ENCODE measurements around the gene BEST1.

The BEST1 gene

DNA sequence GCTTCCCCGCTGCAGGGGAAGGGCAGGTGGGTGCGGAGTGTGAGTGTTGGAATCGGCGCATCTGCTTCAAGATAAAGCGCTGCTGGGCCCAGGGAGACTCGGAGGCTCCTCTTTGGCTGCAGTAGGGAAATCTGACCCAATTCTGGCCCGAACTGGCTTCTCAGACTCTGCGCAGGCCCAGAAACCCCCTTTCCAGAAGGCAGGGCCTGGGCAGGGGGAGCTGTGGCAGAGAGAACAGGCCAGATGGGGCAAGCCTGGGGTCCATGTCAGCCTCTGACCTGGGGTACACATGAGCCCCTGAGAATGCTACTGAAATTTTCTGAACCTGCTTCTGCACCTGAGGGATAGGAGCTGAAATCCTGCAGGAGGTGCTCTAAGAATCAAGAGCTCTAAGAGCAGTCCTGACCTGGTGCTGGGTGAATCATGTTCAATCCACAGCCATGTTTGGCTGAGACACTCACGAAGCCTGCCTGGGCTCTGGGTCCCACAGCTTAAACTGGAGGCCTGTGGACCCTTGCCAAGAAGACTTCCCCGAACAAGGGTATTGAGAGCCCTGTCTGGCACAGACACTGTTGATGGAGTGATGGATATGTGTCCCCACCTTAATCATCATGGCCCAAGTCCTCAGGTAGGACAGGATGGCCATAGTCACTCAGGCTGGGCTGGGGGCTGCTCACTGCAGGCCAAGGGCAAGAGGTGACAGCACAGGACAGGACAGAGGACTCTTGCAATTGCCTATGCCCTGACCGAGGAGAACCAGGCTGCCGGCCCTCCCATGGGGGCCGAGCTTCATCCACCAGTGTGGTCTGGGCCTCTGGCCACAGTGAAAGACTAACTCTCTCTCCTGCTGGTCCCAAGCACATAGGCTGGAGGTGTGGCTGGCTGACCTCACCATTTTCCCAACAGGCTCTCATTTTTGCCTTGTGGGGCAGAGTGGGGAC, 39.7 kb upstream of the BEST1 start:
- Histone ChIP-seq H2AFZ (ENCODE audit: low read length) (no peak overlapping the region), H2BK15ac (ENCODE audit: low read length) (peak overlapping the region; percentile 9), H3K4me3 (ENCODE audit: low read length in 2 of 2) (no peak overlapping the region), H3K4ac (ENCODE audit: low read length) (no peak overlapping the region), H3K36me3 (replicated peaks in 1 of 2; ENCODE audit: control insufficient read depth in 2 of 2, insufficient read depth in 2 of 2, low read length in 2 of 2) (no peaks in the 10 kb centered on the region), H3K18ac (ENCODE audit: low read length) (peak overlapping the region; percentile 42), H4K91ac (ENCODE audit: low read depth, low read length, poor library complexity) (no peak overlapping the region), H2BK5ac (ENCODE audit: low read length) (no peak overlapping the region), H3K27me3 (ENCODE audit: control insufficient read depth in 3 of 3, insufficient read depth in 3 of 3, low read depth in 1 of 3, low read length in 3 of 3) (peaks cover 0 to 33% (median 2%) of the 10 kb centered on the region in 3 experiments), H3K9me3 (replicated peaks in 1 of 2; ENCODE audit: control insufficient read depth in 2 of 2, insufficient read depth in 1 of 2, low read depth in 1 of 2, low read length in 2 of 2) (no peaks in the 10 kb centered on the region), H2AK5ac (ENCODE audit: low read depth, low read length) (no peak overlapping the region), H3K79me1 (ENCODE audit: low read depth, low read length) (no peaks in the 10 kb centered on the region), H2BK12ac (ENCODE audit: low read length) (no peak overlapping the region), H3K23ac (ENCODE audit: low read depth, low read length, poor library complexity) (no peak overlapping the region), H4K8ac (ENCODE audit: low read depth, low read length) (no peak overlapping the region), H3K14ac (ENCODE audit: low read length) (peak overlapping the region; percentile 10), H3K27ac (replicated peaks; ENCODE audit: low read length) (no peak overlapping the region), H2BK120ac (ENCODE audit: low read depth, low read length) (no peak overlapping the region), H3K9ac (ENCODE audit: low read depth, low read length, poor library complexity) (no peak overlapping the region), H3K4me2 (ENCODE audit: insufficient read depth, low read length, poor library complexity, severe bottlenecking) (no peak overlapping the region), H3K4me1 (ENCODE audit: control insufficient read depth in 2 of 2, insufficient read depth in 1 of 2, low read depth in 1 of 2, low read length in 2 of 2) (peaks cover 3 to 5% of the 10 kb centered on the region in 2 donors)
- DNase-seq (ENCODE audit: low spot score), result no peak
- no CpG with 5 or more reads among the region's 13 CpGs for WGBS, 2 donors (ENCODE audit: extremely low coverage in 2 of 2, insufficient read length in 2 of 2, insufficient replicate concordance in 1 of 2)

DNA sequence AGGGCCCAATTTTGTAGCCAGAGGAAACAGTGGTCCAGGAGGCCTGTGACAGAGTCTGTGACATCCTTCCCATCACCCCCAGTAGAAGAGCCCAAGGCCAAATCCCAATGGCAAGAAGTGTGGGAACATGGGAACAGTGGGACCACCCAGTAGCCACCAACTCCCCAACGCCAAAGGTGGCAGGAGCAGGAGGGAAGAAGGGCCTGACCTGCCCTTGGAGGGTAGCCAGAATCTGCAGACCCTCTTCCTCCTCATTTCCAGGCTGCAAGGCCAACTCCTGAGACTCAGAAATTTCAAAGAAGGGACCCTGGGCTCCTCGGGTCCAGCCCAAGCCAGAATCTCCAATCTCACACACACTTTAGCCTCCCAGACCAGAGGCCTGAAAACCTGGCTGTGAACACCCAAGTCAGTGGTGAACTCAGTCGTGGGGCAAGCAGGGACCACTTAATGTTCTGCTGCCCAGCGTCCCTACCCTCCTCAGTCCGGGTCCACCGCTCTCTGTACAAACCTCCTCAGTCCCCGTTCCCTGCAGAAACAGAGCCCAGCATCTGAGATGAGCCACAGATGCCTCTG, 38.9 kb upstream of the BEST1 start:
- Histone ChIP-seq H3K18ac (ENCODE audit: low read length) (no peak overlapping the region), H2AFZ (ENCODE audit: low read length) (no peak overlapping the region), H3K4me1 (ENCODE audit: control insufficient read depth in 2 of 2, insufficient read depth in 1 of 2, low read depth in 1 of 2, low read length in 2 of 2) (peaks cover 3 to 5% of the 10 kb centered on the region in 2 donors), H3K14ac (ENCODE audit: low read length) (no peak overlapping the region), H3K9ac (ENCODE audit: low read depth, low read length, poor library complexity) (no peak overlapping the region), H3K4ac (ENCODE audit: low read length) (no peak overlapping the region), H2BK12ac (ENCODE audit: low read length) (no peak overlapping the region), H3K9me3 (replicated peaks in 1 of 2; ENCODE audit: control insufficient read depth in 2 of 2, insufficient read depth in 1 of 2, low read depth in 1 of 2, low read length in 2 of 2) (no peaks in the 10 kb centered on the region), H2BK5ac (ENCODE audit: low read length) (no peak overlapping the region), H3K27me3 (ENCODE audit: control insufficient read depth in 3 of 3, insufficient read depth in 3 of 3, low read depth in 1 of 3, low read length in 3 of 3) (peaks cover 0 to 38% (median 3%) of the 10 kb centered on the region in 3 experiments), H3K4me2 (ENCODE audit: insufficient read depth, low read length, poor library complexity, severe bottlenecking) (no peak overlapping the region), H2BK120ac (ENCODE audit: low read depth, low read length) (no peak overlapping the region), H3K23ac (ENCODE audit: low read depth, low read length, poor library complexity) (no peak overlapping the region), H3K4me3 (ENCODE audit: low read length in 2 of 2) (no peak overlapping the region), H2AK5ac (ENCODE audit: low read depth, low read length) (no peak overlapping the region), H3K36me3 (replicated peaks in 1 of 2; ENCODE audit: control insufficient read depth in 2 of 2, insufficient read depth in 2 of 2, low read length in 2 of 2) (no peaks in the 10 kb centered on the region), H3K27ac (replicated peaks; ENCODE audit: low read length) (no peak overlapping the region), H4K91ac (ENCODE audit: low read depth, low read length, poor library complexity) (no peak overlapping the region), H3K79me1 (ENCODE audit: low read depth, low read length) (no peaks in the 10 kb centered on the region), H4K8ac (ENCODE audit: low read depth, low read length) (no peak overlapping the region), H2BK15ac (ENCODE audit: low read length) (no peak overlapping the region)
- WGBS, 2 donors (ENCODE audit: extremely low coverage in 2 of 2, insufficient read length in 2 of 2, insufficient replicate concordance in 1 of 2), result no CpG with 5 or more reads among the region's 7 CpGs
- DNase-seq (ENCODE audit: low spot score), result no peak

GRCh38 chr11:61911701-61912529, 38.2 kb upstream of the BEST1 start:
- no peak overlapping the region for H2BK5ac ChIP-seq (ENCODE audit: low read length)
- H3K18ac ChIP-seq (ENCODE audit: low read length), result no peak overlapping the region
- no peaks in the 10 kb centered on the region for H3K79me1 ChIP-seq (ENCODE audit: low read depth, low read length)
- H4K91ac ChIP-seq (ENCODE audit: low read depth, low read length, poor library complexity), result no peak overlapping the region
- no peak overlapping the region for H3K4ac ChIP-seq (ENCODE audit: low read length)
- no peak overlapping the region for H3K9ac ChIP-seq (ENCODE audit: low read depth, low read length, poor library complexity)
- H3K14ac ChIP-seq (ENCODE audit: low read length), result no peak overlapping the region
- H2BK120ac ChIP-seq (ENCODE audit: low read depth, low read length), result no peak overlapping the region
- no peak overlapping the region for H3K4me3 ChIP-seq (ENCODE audit: low read length in 2 of 2)
- H2BK12ac ChIP-seq (ENCODE audit: low read length), result no peak overlapping the region
- peak overlapping the region; percentile 9 for H2AK5ac ChIP-seq (ENCODE audit: low read depth, low read length)
- no peak overlapping the region for H3K27ac ChIP-seq (replicated peaks; ENCODE audit: low read length)
- H3K27me3 ChIP-seq (ENCODE audit: control insufficient read depth in 3 of 3, insufficient read depth in 3 of 3, low read depth in 1 of 3, low read length in 3 of 3), result peaks cover 3 to 45% (median 10%) of the 10 kb centered on the region in 3 experiments
- no peak overlapping the region for H4K8ac ChIP-seq (ENCODE audit: low read depth, low read length)
- H3K36me3 ChIP-seq (replicated peaks in 1 of 2; ENCODE audit: control insufficient read depth in 2 of 2, insufficient read depth in 2 of 2, low read length in 2 of 2), result no peaks in the 10 kb centered on the region
- no peak overlapping the region for H2AFZ ChIP-seq (ENCODE audit: low read length)
- no peak for DNase-seq (ENCODE audit: low spot score)
- WGBS, 2 donors (ENCODE audit: extremely low coverage in 2 of 2, insufficient read length in 2 of 2, insufficient replicate concordance in 1 of 2), result no CpG with 5 or more reads among the region's 17 CpGs
- H3K4me2 ChIP-seq (ENCODE audit: insufficient read depth, low read length, poor library complexity, severe bottlenecking), result no peak overlapping the region
- H3K4me1 ChIP-seq (ENCODE audit: control insufficient read depth in 2 of 2, insufficient read depth in 1 of 2, low read depth in 1 of 2, low read length in 2 of 2), result peaks cover 3 to 5% of the 10 kb centered on the region in 2 donors
- H3K23ac ChIP-seq (ENCODE audit: low read depth, low read length, poor library complexity), result no peak overlapping the region
- H3K9me3 ChIP-seq (replicated peaks in 1 of 2; ENCODE audit: control insufficient read depth in 2 of 2, insufficient read depth in 1 of 2, low read depth in 1 of 2, low read length in 2 of 2), result no peaks in the 10 kb centered on the region
- H2BK15ac ChIP-seq (ENCODE audit: low read length), result no peak overlapping the region
